SK-N-SH (cell line): Measurements from ENCODE around the gene CEP131. TPM values are rescaled to one million over a fixed set of nuclear protein-coding genes. Genes with fewer than 3 reads are reported as not detected.

Source experiments
- CTCF ChIA-PET: fragments of 300-600, 350-600 bp; formaldehyde crosslinking; extraction: SDS; loops from one replicate; lab custom pipeline; 2021; lab: Yijun Ruan, JAX
- POLR2A ChIA-PET: fragments of 350-600 bp; sonication (Branson Sonifier 250); formaldehyde crosslinking; extraction: SDS; loops from one replicate; lab custom pipeline; 2020; ENCODE audit warnings: antibody characterized with exemption, inconsistent platforms; lab: Yijun Ruan, JAX
- DNase-seq: peaks from one replicate; pipeline ENCODE4 v3.0.0; 2012
- H2AFZ ChIP-seq: fragments of 200-600 bp; sonication (generic); 2 replicates; pipeline ENCODE4 v1.8.1; 2016; ENCODE audit warnings: antibody characterized with exemption, mild to moderate bottlenecking, low read depth
- H3F3A ChIP-seq: fragments of 200-600 bp; sonication (generic); replicated peaks from 2 replicates; pipeline ENCODE3; 2016; ENCODE audit warnings: antibody characterized with exemption, mild to moderate bottlenecking; ENCODE audit not compliant: insufficient read depth
- H3K27ac ChIP-seq, 2 experiments: fragments of 200-500 bp in 1 of 2; fragments of 200-600 bp in 1 of 2; sonication (Bioruptor generic) in 1 of 2; sonication (generic), shearing (Covaris generic) in 1 of 2; 2 replicates each; pipeline versions ENCODE4 v1.5.1 to v1.6.1; 2014 to 2016; ENCODE audit warnings: low read depth in 2 of 2, inconsistent platforms in 1 of 2, low read length in 1 of 2, mild to moderate bottlenecking in 1 of 2, mixed read lengths in 1 of 2
- H3K27me3 ChIP-seq: fragments of 200-600 bp; sonication (generic), shearing (Covaris generic); 2 replicates; pipeline ENCODE4 v1.6.1; 2016; ENCODE audit warnings: mixed run types; ENCODE audit not compliant: insufficient read depth
- H3K36me3 ChIP-seq, 2 experiments: fragments of 200-500 bp in 1 of 2; fragments of 200-600 bp in 1 of 2; sonication (Bioruptor generic) in 1 of 2; sonication (generic) in 1 of 2; replicated peaks in 1 of 2; 2 replicates each; pipeline versions ENCODE3 to v1.5.1; 2014 to 2016; ENCODE audit warnings: low read length in 1 of 2, mild to moderate bottlenecking in 1 of 2; ENCODE audit not compliant: insufficient read depth in 2 of 2, control insufficient read depth in 1 of 2
- H3K4me1 ChIP-seq, 2 experiments: fragments of 200-500 bp in 1 of 2; fragments of 200-600 bp in 1 of 2; sonication (Bioruptor generic) in 1 of 2; sonication (generic), shearing (Covaris generic) in 1 of 2; 2 replicates each; pipeline versions ENCODE4 v1.5.1 to v1.6.1; 2014 to 2016; ENCODE audit warnings: low read depth in 1 of 2, low read length in 1 of 2, mixed run types in 1 of 2; ENCODE audit not compliant: insufficient read depth in 2 of 2, control insufficient read depth in 1 of 2
- H3K4me2 ChIP-seq: fragments of 200-600 bp; sonication (generic), shearing (Covaris generic); 2 replicates; pipeline ENCODE4 v1.6.1; 2017; ENCODE audit warnings: mixed run types
- H3K4me3 ChIP-seq, 2 experiments: fragments of 200-500 bp in 1 of 2; fragments of 200-600 bp in 1 of 2; sonication (Bioruptor generic) in 1 of 2; sonication (generic), shearing (Covaris generic) in 1 of 2; 2 replicates each; pipeline versions ENCODE4 v1.5.1 to v1.8.1; 2014 to 2016; ENCODE audit warnings: low read depth in 2 of 2, inconsistent platforms in 1 of 2, low read length in 1 of 2, mild to moderate bottlenecking in 1 of 2, mixed read lengths in 1 of 2, moderate library complexity in 1 of 2
- H3K79me2 ChIP-seq: fragments of 200-600 bp; sonication (generic); 2 replicates; pipeline ENCODE4 v1.8.1; 2017; ENCODE audit warnings: mild to moderate bottlenecking; ENCODE audit not compliant: insufficient read depth
- H3K9ac ChIP-seq: fragments of 200-600 bp; sonication (generic); 2 replicates; pipeline ENCODE4 v1.6.1; 2017; ENCODE audit warnings: mixed run types
- H3K9me2 ChIP-seq: fragments of 200-600 bp; sonication (generic); 2 replicates; pipeline ENCODE4 v1.6.1; 2017; ENCODE audit warnings: mixed run types
- H3K9me3 ChIP-seq: fragments of 200-600 bp; sonication (generic); 2 replicates; pipeline ENCODE4 v1.6.1; 2017; ENCODE audit warnings: mixed run types, mild to moderate bottlenecking, moderate library complexity
- H4K20me1 ChIP-seq: fragments of 200-600 bp; sonication (generic); 2 replicates; pipeline ENCODE4 v1.6.1; 2017; ENCODE audit warnings: mild to moderate bottlenecking, mixed run types; ENCODE audit not compliant: insufficient read depth
- CHD2 ChIP-seq: fragments of 150-350 bp; IDR thresholded peaks from 2 replicates; pipeline ENCODE4 v1.6.1; 2018; ENCODE audit warnings: low read length; ENCODE audit not compliant: partially characterized antibody
- ELF1 ChIP-seq: IDR thresholded peaks from 2 replicates; pipeline ENCODE4 v1.4.0; 2012
- FOXJ3 ChIP-seq: sonication (generic); formaldehyde crosslinking; IDR thresholded peaks from 2 replicates; pipeline ENCODE4 v1.5.1; 2020; ENCODE audit warnings: mild to moderate bottlenecking, missing genetic modification reagents
- GABPA ChIP-seq: IDR thresholded peaks from 2 replicates; pipeline ENCODE4 v1.4.0; 2012; ENCODE audit warnings: low read depth, mild to moderate bottlenecking
- GATA2 ChIP-seq: sonication (generic); formaldehyde crosslinking; IDR thresholded peaks from 2 replicates; pipeline ENCODE4 v1.5.0; 2020; ENCODE audit warnings: mild to moderate bottlenecking, missing genetic modification reagents
- NFIC ChIP-seq: IDR thresholded peaks from 2 replicates; pipeline ENCODE4 v1.4.0; 2012; ENCODE audit warnings: borderline replicate concordance
- POLR2AphosphoS5 ChIP-seq: IDR thresholded peaks from 2 replicates; pipeline ENCODE4 v1.6.1; 2012; ENCODE audit warnings: low read depth, low read length
- RAD21 ChIP-seq: IDR thresholded peaks from 2 replicates; pipeline ENCODE4 v1.6.1; 2012; ENCODE audit warnings: mild to moderate bottlenecking, low read length
- RCOR1 ChIP-seq: fragments of 150-350 bp; IDR thresholded peaks from 2 replicates; pipeline ENCODE4 v1.6.1; 2017; ENCODE audit warnings: antibody characterized with exemption, low read length
- REST ChIP-seq: IDR thresholded peaks from 2 replicates; pipeline ENCODE4 v1.6.1; 2012; ENCODE audit warnings: mild to moderate bottlenecking, low read depth, low read length, moderate library complexity
- SIN3A ChIP-seq: IDR thresholded peaks from 2 replicates; pipeline ENCODE4 v1.6.1; 2012; ENCODE audit warnings: low read depth, mild to moderate bottlenecking, low read length, moderate library complexity, borderline replicate concordance
- TAF1 ChIP-seq: IDR thresholded peaks from 2 replicates; pipeline ENCODE4 v1.6.1; 2012; ENCODE audit warnings: low read depth, mild to moderate bottlenecking, low read length, moderate library complexity, borderline replicate concordance
- TCF12 ChIP-seq: IDR thresholded peaks from 2 replicates; pipeline ENCODE4 v1.4.0; 2012
- YY1 ChIP-seq: IDR thresholded peaks from 2 replicates; pipeline ENCODE4 v1.4.0; 2012; ENCODE audit warnings: low read depth, mild to moderate bottlenecking
- WGBS: methylation state at CpG from one replicate; pipeline ENCODE4 v1.1.6; 2017; ENCODE audit warnings: low lambda C conversion rate; 5-methylcytosine and 5-hydroxymethylcytosine counted together
- polyA plus RNA-seq, 3 experiments: library from polyadenylated mRNA; depleted of rRNA; stranded (reverse); fragments of >200 nt; gene quantifications; 2 replicates each; pipeline ENCODE4 v1.2.3, GENCODE V29; 2012
- TF ChIP-seq, protein P1 (sequence below): fragments of 200-600 bp; sonication (generic); IDR thresholded peaks from 2 replicates; pipeline ENCODE4 v1.6.1; 2017; ENCODE audit warnings: antibody characterized with exemption, mild to moderate bottlenecking, moderate library complexity

Gene CEP131
- polyA plus RNA-seq, 1 of the 3 experiments (the other 2 are of a cell fraction), result 34.8 TPM

GRCh38 chr17:81158688-81159590 is 63.8 kb downstream of the CEP131 start:
- CTCF ChIA-PET, result interaction anchor here (0.8 to 2.2 kb wide), 6 partner anchors 16 to 395 kb away, joined by 3 to 14 read pairs (median 3); no protein-coding TSS in a partner anchor
- Histone ChIP-seq H3K27me3 (no peaks in the 10 kb centered on the region), H3K9me2 (no peaks in the 10 kb centered on the region), H3K4me3 (no peak overlapping the region), H2AFZ (no peak overlapping the region)
- 75% methylated on average over 39 of the region's 43 CpGs for WGBS
- TF ChIP-seq FOXJ3 (CRISPR knock-in tag), result no peak
- TF ChIP-seq, protein P1, sequence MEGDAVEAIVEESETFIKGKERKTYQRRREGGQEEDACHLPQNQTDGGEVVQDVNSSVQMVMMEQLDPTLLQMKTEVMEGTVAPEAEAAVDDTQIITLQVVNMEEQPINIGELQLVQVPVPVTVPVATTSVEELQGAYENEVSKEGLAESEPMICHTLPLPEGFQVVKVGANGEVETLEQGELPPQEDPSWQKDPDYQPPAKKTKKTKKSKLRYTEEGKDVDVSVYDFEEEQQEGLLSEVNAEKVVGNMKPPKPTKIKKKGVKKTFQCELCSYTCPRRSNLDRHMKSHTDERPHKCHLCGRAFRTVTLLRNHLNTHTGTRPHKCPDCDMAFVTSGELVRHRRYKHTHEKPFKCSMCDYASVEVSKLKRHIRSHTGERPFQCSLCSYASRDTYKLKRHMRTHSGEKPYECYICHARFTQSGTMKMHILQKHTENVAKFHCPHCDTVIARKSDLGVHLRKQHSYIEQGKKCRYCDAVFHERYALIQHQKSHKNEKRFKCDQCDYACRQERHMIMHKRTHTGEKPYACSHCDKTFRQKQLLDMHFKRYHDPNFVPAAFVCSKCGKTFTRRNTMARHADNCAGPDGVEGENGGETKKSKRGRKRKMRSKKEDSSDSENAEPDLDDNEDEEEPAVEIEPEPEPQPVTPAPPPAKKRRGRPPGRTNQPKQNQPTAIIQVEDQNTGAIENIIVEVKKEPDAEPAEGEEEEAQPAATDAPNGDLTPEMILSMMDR, result no peak
- TF ChIP-seq RAD21, result no peak
- no peak for TF ChIP-seq CHD2
- no peak for TF ChIP-seq ELF1
- no peak for TF ChIP-seq RCOR1
- no peak for TF ChIP-seq GABPA
- TF ChIP-seq GATA2 (CRISPR knock-in tag), result no peak
- TF ChIP-seq TCF12, result no peak
- TF ChIP-seq POLR2AphosphoS5, result no peak
- no peak for TF ChIP-seq TAF1
- TF ChIP-seq SIN3A, result no peak
- TF ChIP-seq REST, result no peak
- no peak for TF ChIP-seq NFIC
- no peak for TF ChIP-seq YY1
- TF ChIP-seq, all 33 proteins: peak for 0
- H3K27ac ChIP-seq, result no peak overlapping the region
- no peaks in the 10 kb centered on the region for H4K20me1 ChIP-seq
- peaks cover 0 to 4% of the 10 kb centered on the region in 2 experiments; a peak in 1 of 4 replicates for H3K4me1 ChIP-seq
- no peak for DNase-seq
- H3K4me2 ChIP-seq, result no peak overlapping the region
- no peaks in the 10 kb centered on the region for H3F3A ChIP-seq
- H3K9me3 ChIP-seq, result no peaks in the 10 kb centered on the region
- no peaks in the 10 kb centered on the region for H3K79me2 ChIP-seq
- POLR2A ChIA-PET, result no interaction called here
- H3K9ac ChIP-seq, result no peak overlapping the region
- H3K36me3 ChIP-seq, result no peaks in the 10 kb centered on the region
